Right atrium auricular region (tissue), 2 donors: ENCODE results near the gene GNG8. TPM values are rescaled to one million over a fixed set of nuclear protein-coding genes. Genes with fewer than 3 reads are reported as not detected.

Source experiments
- DNase-seq: peaks from one replicate; pipeline ENCODE4 v3.0.0-alpha.2; 2019; ENCODE audit warnings: low spot score
- H3K27ac ChIP-seq, 2 donors: fragments of 200-600 bp; sonication (generic); 1 replicate in 1 of 2; 2 replicates in 1 of 2; pipeline ENCODE4 v1.5.1; 2016 to 2019
- H3K27me3 ChIP-seq, 2 donors: fragments of 200-600 bp; sonication (generic); one replicate each; pipeline versions ENCODE4 v1.5.1 to v1.6.0; 2017 to 2019
- H3K36me3 ChIP-seq: fragments of 200-600 bp; sonication (generic); one replicate; pipeline ENCODE4 v1.5.1; 2016
- H3K4me1 ChIP-seq, 2 donors: fragments of 200-600 bp; sonication (generic); one replicate each; pipeline versions ENCODE4 v1.5.1 to v1.6.0; 2017 to 2019
- H3K4me3 ChIP-seq, 2 donors: fragments of 200-600 bp; sonication (generic); 1 replicate in 1 of 2; 2 replicates in 1 of 2; pipeline ENCODE4 v1.5.1; 2017 to 2019; ENCODE audit warnings: mild to moderate bottlenecking in 1 of 2, moderate library complexity in 1 of 2
- H3K9me3 ChIP-seq, 2 donors: fragments of 200-600 bp; sonication (generic); one replicate each; pipeline ENCODE4 v1.5.1; 2019
- CTCF ChIP-seq, 2 donors: fragments of 200-600 bp; sonication (generic); IDR thresholded peaks; one replicate each; pipeline ENCODE4 v1.5.1; 2019; ENCODE audit warnings: antibody characterized with exemption in 2 of 2
- total RNA-seq, 2 donors: library from RNA; depleted of rRNA; stranded (reverse); fragments of >200 nt; gene quantifications; one replicate each; pipeline ENCODE4 v1.1.0, GENCODE V29; 2016

GNG8 gene
- total RNA-seq, 2 donors from 2014 or later: not detected

GRCh38 chr19:46614114-46614722 lies 21.8 kb downstream of the GNG8 start:
- Histone ChIP-seq H3K27me3 (no peaks in the 10 kb centered on the region), H3K9me3 (no peaks in the 10 kb centered on the region), H3K36me3 (peaks cover 10% of the 10 kb centered on the region), H3K27ac (no peak overlapping the region), H3K4me1 (peaks cover 0 to 17% of the 10 kb centered on the region in 2 donors), H3K4me3 (no peak overlapping the region)
- DNase-seq: peak; percentile 85
- peak; percentile 86 to 92 for TF ChIP-seq CTCF (IDR thresholded peaks at IDR 0.05)

GRCh38 chr19:46613525-46613924 lies 22.5 kb downstream of the GNG8 start:
- no peak for DNase-seq
- TF ChIP-seq CTCF (IDR thresholded peaks at IDR 0.05): no peak
- Histone ChIP-seq H3K27ac (no peak overlapping the region), H3K4me3 (no peak overlapping the region), H3K4me1 (peaks cover 0 to 10% of the 10 kb centered on the region in 2 donors), H3K36me3 (peaks cover 17% of the 10 kb centered on the region), H3K9me3 (no peaks in the 10 kb centered on the region), H3K27me3 (no peaks in the 10 kb centered on the region)

- Histone ChIP-seq H3K27me3 (no peaks in the 10 kb centered on the region), H3K27ac (no peak overlapping the region), H3K36me3 (peaks cover 34% of the 10 kb centered on the region), H3K4me3 (no peak overlapping the region), H3K4me1 (peaks cover 0 to 9% of the 10 kb centered on the region in 2 donors), H3K9me3 (no peaks in the 10 kb centered on the region)
- DNase-seq: no peak
- TF ChIP-seq CTCF (IDR thresholded peaks at IDR 0.05): no peak
Observed at GRCh38 chr19:46611776-46612175, 24.2 kb downstream of the GNG8 start.

- peaks cover 41% of the 10 kb centered on the region for H3K36me3 ChIP-seq
- H3K27me3 ChIP-seq: no peaks in the 10 kb centered on the region
- no peaks in the 10 kb centered on the region for H3K9me3 ChIP-seq
- no peak overlapping the region for H3K27ac ChIP-seq
- TF ChIP-seq CTCF (IDR thresholded peaks at IDR 0.05): no peak
- no peak for DNase-seq
- peaks cover 0 to 13% of the 10 kb centered on the region in 2 donors for H3K4me1 ChIP-seq
- H3K4me3 ChIP-seq: no peak overlapping the region
Observed at GRCh38 chr19:46610851-46611770, 24.9 kb downstream of the GNG8 start.

DNA sequence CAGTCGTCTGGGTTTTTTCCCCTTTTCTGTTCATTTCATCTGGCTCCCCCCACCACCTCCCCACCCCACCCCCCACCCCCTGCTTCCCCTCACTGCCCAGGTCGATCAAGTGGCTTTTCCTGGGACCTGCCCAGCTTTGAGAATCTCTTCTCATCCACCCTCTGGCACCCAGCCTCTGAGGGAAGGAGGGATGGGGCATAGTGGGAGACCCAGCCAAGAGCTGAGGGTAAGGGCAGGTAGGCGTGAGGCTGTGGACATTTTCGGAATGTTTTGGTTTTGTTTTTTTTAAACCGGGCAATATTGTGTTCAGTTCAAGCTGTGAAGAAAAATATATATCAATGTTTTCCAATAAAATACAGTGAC lies 25.6 kb downstream of the GNG8 start:
- no peak overlapping the region for H3K4me3 ChIP-seq
- no peaks in the 10 kb centered on the region for H3K27me3 ChIP-seq
- no peak for TF ChIP-seq CTCF (IDR thresholded peaks at IDR 0.05)
- H3K9me3 ChIP-seq: no peaks in the 10 kb centered on the region
- no peak overlapping the region for H3K27ac ChIP-seq
- H3K4me1 ChIP-seq: peaks cover 0 to 21% of the 10 kb centered on the region in 2 donors
- DNase-seq: no peak
- peaks cover 48% of the 10 kb centered on the region for H3K36me3 ChIP-seq
